NB4 (cell line): ENCODE data around the gene NTHL1.

ENCODE experiments used
- DNase-seq: peaks from one replicate; pipeline ENCODE4 v3.0.0; 2010; ENCODE audit warnings: low read depth
- H3K4me3 ChIP-seq: one replicate; pipeline ENCODE4 v1.5.1; 2011; ENCODE audit warnings: mild to moderate bottlenecking, low read depth, low read length, moderate library complexity
- CTCF ChIP-seq: IDR thresholded peaks from one replicate; pipeline ENCODE4 v1.5.1; 2012; ENCODE audit warnings: low read depth, low read length
- MAX ChIP-seq: IDR thresholded peaks from 2 replicates; pipeline ENCODE4 v1.6.1; 2011; ENCODE audit warnings: low read depth, low read length
- MYC ChIP-seq: IDR thresholded peaks from 2 replicates; pipeline ENCODE4 v1.6.1; 2011; ENCODE audit warnings: low read depth, low read length
- POLR2A ChIP-seq: IDR thresholded peaks from 2 replicates; pipeline ENCODE4 v1.6.1; 2011; ENCODE audit warnings: mild to moderate bottlenecking; ENCODE audit not compliant: insufficient read length; ENCODE audit errors: extremely low read depth

The NTHL1 gene

GRCh38 chr16:2003827-2004641, 43.6 kb downstream of the NTHL1 start:
- TF ChIP-seq MYC (no peak), CTCF (peak; percentile 87), POLR2A (no peak), MAX (peak; percentile 71)
- H3K4me3 ChIP-seq, result no peak overlapping the region
- DNase-seq, result peak; percentile 85

- TF ChIP-seq POLR2A (no peak), MYC (no peak), CTCF (no peak), MAX (no peak)
- no peak for DNase-seq
- H3K4me3 ChIP-seq, result no peak overlapping the region
Measured at GRCh38 chr16:2003231-2003826, 44.3 kb downstream of the NTHL1 start.

- no peak for TF ChIP-seq MAX
- TF ChIP-seq CTCF, result no peak
- TF ChIP-seq MYC, result no peak
- no peak for TF ChIP-seq POLR2A
- no peak overlapping the region for H3K4me3 ChIP-seq
- no peak for DNase-seq
Measured at GRCh38 chr16:2002406-2003230, 45.0 kb downstream of the NTHL1 start.

- no peak for TF ChIP-seq MAX
- no peak for TF ChIP-seq POLR2A
- no peak for TF ChIP-seq CTCF
- TF ChIP-seq MYC, result no peak
- no peak overlapping the region for H3K4me3 ChIP-seq
- no peak for DNase-seq
Measured at GRCh38 chr16:2001456-2002355, 45.9 kb downstream of the NTHL1 start.

- no peak overlapping the region for H3K4me3 ChIP-seq
- TF ChIP-seq CTCF (no peak), MYC (no peak), POLR2A (no peak)
- no peak for DNase-seq
Measured at GRCh38 chr16:2001035-2001434, 46.6 kb downstream of the NTHL1 start.
